HG03175 (cell line): ENCODE data around the gene MEMO1.
"Not testable (repeated sequence)": the region's sequence is repeated elsewhere in the genome, so short reads cannot be mapped to it uniquely, and the experiment has no call there.

ENCODE experiments used
- ATAC-seq: cut with Tn5 transposase; IDR thresholded peaks from one replicate; pipeline ENCODE4 v1.9.1; 2021; ENCODE audit warnings: mild to moderate bottlenecking, moderate library complexity; ENCODE audit not compliant: unreplicated experiment

The MEMO1 gene

GRCh38 chr2:32010670-32011484 is at the start of gene MEMO1:
MEMO1 (minus strand) TSS chr2:32011008; CDS start chr2:32010247, 761 bp downstream.
- peak; percentile 65 for ATAC-seq

- ATAC-seq, result no peak
Observed at GRCh38 chr2:32060266-32060665, 49.5 kb upstream of the MEMO1 start.

- no peak for ATAC-seq
Observed at GRCh38 chr2:32058130-32058529, 47.3 kb upstream of the MEMO1 start.

- not testable (repeated sequence) for ATAC-seq
Observed at GRCh38 chr2:32054583-32054982, 43.8 kb upstream of the MEMO1 start.

- no peak for ATAC-seq
Observed at GRCh38 chr2:32051836-32052439, 41.1 kb upstream of the MEMO1 start.

GRCh38 chr2:32043561-32043960 is 32.8 kb upstream of the MEMO1 start:
- ATAC-seq, result no peak

- ATAC-seq, result peak; percentile 89
Observed at GRCh38 chr2:32039447-32040219, 28.8 kb upstream of the MEMO1 start, which contains the start of gene DPY30. DPY30 (minus strand) TSS chr2:32039805; CDS start chr2:32039456, 349 bp downstream.

GRCh38 chr2:32034198-32034887 is 23.5 kb upstream of the MEMO1 start:
- not testable (repeated sequence) for ATAC-seq

- not testable (repeated sequence) for ATAC-seq
Observed at GRCh38 chr2:32018789-32019482, 8.1 kb upstream of the MEMO1 start.

- no peak for ATAC-seq
Observed at GRCh38 chr2:32012872-32013271, 2.1 kb upstream of the MEMO1 start.

GRCh38 chr2:32011485-32011960 is 715 bp upstream of the MEMO1 start:
- no peak for ATAC-seq

- peak; percentile 51 for ATAC-seq
Observed at GRCh38 chr2:32010280-32010669, 533 bp downstream of the MEMO1 start.

- ATAC-seq, result peak; percentile 21
Observed at GRCh38 chr2:32009516-32010256, 1.1 kb downstream of the MEMO1 start.

GRCh38 chr2:32008805-32009515 is 1.8 kb downstream of the MEMO1 start:
- no peak for ATAC-seq

- no peak for ATAC-seq
Observed at GRCh38 chr2:32007121-32007391, 3.8 kb downstream of the MEMO1 start.

- no peak for ATAC-seq
Observed at GRCh38 chr2:32005371-32005976, 5.3 kb downstream of the MEMO1 start.

- ATAC-seq, result no peak
Observed at GRCh38 chr2:32003791-32004190, 7.0 kb downstream of the MEMO1 start.

GRCh38 chr2:32002406-32002805 is 8.4 kb downstream of the MEMO1 start:
- no peak for ATAC-seq

- no peak for ATAC-seq
Observed at GRCh38 chr2:31999438-31999837, 11.4 kb downstream of the MEMO1 start.
